ENCODE measurements around the gene HOXB13.

The HOXB13 gene

GRCh38 chr17:48676963-48677558, 51.5 kb downstream of the HOXB13 start:
- peaks cover 0 to 77% of the 10 kb centered on the region in 2 donors for H3K27me3 ChIP-seq
- TF ChIP-seq, protein P1, sequence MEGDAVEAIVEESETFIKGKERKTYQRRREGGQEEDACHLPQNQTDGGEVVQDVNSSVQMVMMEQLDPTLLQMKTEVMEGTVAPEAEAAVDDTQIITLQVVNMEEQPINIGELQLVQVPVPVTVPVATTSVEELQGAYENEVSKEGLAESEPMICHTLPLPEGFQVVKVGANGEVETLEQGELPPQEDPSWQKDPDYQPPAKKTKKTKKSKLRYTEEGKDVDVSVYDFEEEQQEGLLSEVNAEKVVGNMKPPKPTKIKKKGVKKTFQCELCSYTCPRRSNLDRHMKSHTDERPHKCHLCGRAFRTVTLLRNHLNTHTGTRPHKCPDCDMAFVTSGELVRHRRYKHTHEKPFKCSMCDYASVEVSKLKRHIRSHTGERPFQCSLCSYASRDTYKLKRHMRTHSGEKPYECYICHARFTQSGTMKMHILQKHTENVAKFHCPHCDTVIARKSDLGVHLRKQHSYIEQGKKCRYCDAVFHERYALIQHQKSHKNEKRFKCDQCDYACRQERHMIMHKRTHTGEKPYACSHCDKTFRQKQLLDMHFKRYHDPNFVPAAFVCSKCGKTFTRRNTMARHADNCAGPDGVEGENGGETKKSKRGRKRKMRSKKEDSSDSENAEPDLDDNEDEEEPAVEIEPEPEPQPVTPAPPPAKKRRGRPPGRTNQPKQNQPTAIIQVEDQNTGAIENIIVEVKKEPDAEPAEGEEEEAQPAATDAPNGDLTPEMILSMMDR (IDR thresholded peaks at IDR 0.05), result no peak
- H3K4me1 ChIP-seq, result peaks cover 0 to 6% (median 2%) of the 10 kb centered on the region in 4 donors
- H3K27ac ChIP-seq, result no peak overlapping the region
- no peak overlapping the region for H3K4me3 ChIP-seq
- DNase-seq, result no peak
- no peaks in the 10 kb centered on the region for H3K36me3 ChIP-seq
- intact Hi-C loops (cut with DNase I; ENCODE audit: low total_unique reads), result loop anchor here (5.0 kb wide), 2 partner anchors 115 to 205 kb away; no protein-coding TSS in a partner anchor
- no peaks in the 10 kb centered on the region for H3K9me3 ChIP-seq

Data from tibial artery (tissue), 4 donors.